ENCODE data around the gene RPS6KL1.

RPS6KL1 gene

GRCh38 chr14:74882103-74882920 is 40.7 kb downstream of the RPS6KL1 start:
- no peak for FAIRE-seq

- no peak for FAIRE-seq
Observed at GRCh38 chr14:74881431-74882102, 41.5 kb downstream of the RPS6KL1 start, which contains the start of gene DLST. DLST (plus strand) TSS chr14:74881916; CDS start chr14:74881954, 38 bp downstream.

GRCh38 chr14:74879427-74880182 is 43.5 kb downstream of the RPS6KL1 start:
- no peak for FAIRE-seq

- no peak for FAIRE-seq
Observed at GRCh38 chr14:74875941-74876913, 46.8 kb downstream of the RPS6KL1 start, which contains the start of gene PROX2. PROX2 (minus strand) TSS chr14:74876145; CDS start chr14:74863834, 12,311 bp downstream.

- FAIRE-seq: no peak
Observed at GRCh38 chr14:74875204-74875603, 47.9 kb downstream of the RPS6KL1 start.

GRCh38 chr14:74871819-74872218 is 51.2 kb downstream of the RPS6KL1 start:
- FAIRE-seq: no peak

- FAIRE-seq: no peak
Observed at GRCh38 chr14:74868739-74869138, 54.3 kb downstream of the RPS6KL1 start.

GRCh38 chr14:74867673-74868072 is 55.4 kb downstream of the RPS6KL1 start:
- no peak for FAIRE-seq

- FAIRE-seq: no peak
Observed at GRCh38 chr14:74866708-74867389, 56.2 kb downstream of the RPS6KL1 start.

- FAIRE-seq: no peak
Observed at GRCh38 chr14:74865156-74865555, 57.9 kb downstream of the RPS6KL1 start.

GRCh38 chr14:74864198-74864597 is 58.9 kb downstream of the RPS6KL1 start:
- no peak for FAIRE-seq

GRCh38 chr14:74863274-74863673 is 59.8 kb downstream of the RPS6KL1 start:
- no peak for FAIRE-seq

- FAIRE-seq: no peak
Observed at GRCh38 chr14:74861734-74862090, 61.3 kb downstream of the RPS6KL1 start.

- FAIRE-seq: no peak
Observed at GRCh38 chr14:74860899-74861733, 61.9 kb downstream of the RPS6KL1 start.

GRCh38 chr14:74859757-74860552 is 63.1 kb downstream of the RPS6KL1 start:
- FAIRE-seq: no peak

- FAIRE-seq: no peak
Observed at GRCh38 chr14:74858022-74858421, 65.0 kb downstream of the RPS6KL1 start.

- no peak for FAIRE-seq
Observed at GRCh38 chr14:74856366-74856765, 66.7 kb downstream of the RPS6KL1 start.

- no peak for FAIRE-seq
Observed at GRCh38 chr14:74855945-74856344, 67.1 kb downstream of the RPS6KL1 start.

- FAIRE-seq: no peak
Observed at GRCh38 chr14:74855021-74855420, 68.0 kb downstream of the RPS6KL1 start.

Measured in endometrium (tissue), 2 donors.